Panc1 (cell line): Measurements from ENCODE around the gene PLBD1.

Experiments
- CTCF ChIP-seq: fragments of 450-650 bp; IDR thresholded peaks from 2 replicates; pipeline ENCODE4 v1.5.1; 2017; ENCODE audit warnings: mild to moderate bottlenecking
- POLR2AphosphoS5 ChIP-seq: IDR thresholded peaks from 2 replicates; pipeline ENCODE4 v1.6.1; 2012; ENCODE audit warnings: mild to moderate bottlenecking, low read depth, low read length, moderate library complexity
- REST ChIP-seq, 2 experiments: IDR thresholded peaks; 2 replicates each; pipeline ENCODE4 v1.6.1; 2011 to 2012; ENCODE audit warnings: low read depth in 2 of 2, control low read depth in 1 of 2, low read length in 1 of 2, mild to moderate bottlenecking in 1 of 2, moderate library complexity in 1 of 2; ENCODE audit not compliant: insufficient read depth in 1 of 2
- SIN3A ChIP-seq: IDR thresholded peaks from 2 replicates; pipeline ENCODE4 v1.6.1; 2012; ENCODE audit warnings: low read depth, mild to moderate bottlenecking, low read length, moderate library complexity, borderline replicate concordance; ENCODE audit not compliant: insufficient read depth
- TCF7L2 ChIP-seq: IDR thresholded peaks from 2 replicates; pipeline ENCODE4 v1.6.1; 2011; ENCODE audit warnings: mild to moderate bottlenecking, low read depth, low read length, inconsistent platforms

DNA sequence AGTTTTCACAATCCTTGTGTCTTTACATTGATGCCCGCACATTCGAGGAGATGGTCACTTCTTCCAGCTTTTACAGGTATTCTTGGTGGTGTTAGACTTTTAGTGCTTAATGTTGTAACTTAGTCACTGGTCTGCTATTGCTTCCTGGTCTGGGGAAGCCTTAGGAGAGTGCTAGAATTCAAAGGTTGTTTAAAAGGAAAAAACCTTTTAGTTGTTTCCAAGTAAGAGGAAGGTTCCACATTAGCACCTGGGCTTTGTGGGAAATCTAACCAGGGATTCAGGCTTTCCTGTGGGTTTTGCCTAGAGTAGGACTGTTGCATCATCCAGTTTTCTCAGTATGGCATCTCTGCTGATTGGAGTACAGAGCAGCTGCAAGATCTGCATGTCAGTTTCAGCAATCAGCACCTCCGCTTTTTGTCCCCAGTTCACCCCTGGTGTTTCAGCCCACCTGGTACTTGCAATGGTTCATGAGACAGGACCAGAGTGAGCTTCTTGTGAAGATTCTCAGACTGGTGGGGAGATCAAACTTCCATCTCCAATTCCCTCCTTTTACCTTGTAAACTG, 44.0 kb upstream of the PLBD1 start:
- no peak for TF ChIP-seq CTCF
- no peak for TF ChIP-seq TCF7L2
- TF ChIP-seq REST (IDR thresholded peaks at IDR 0.05; ENCODE audit: insufficient read depth in 1 of 2, low read depth in 2 of 2, low read length in 1 of 2) = no peak
- TF ChIP-seq SIN3A = no peak
- TF ChIP-seq POLR2AphosphoS5 = no peak
